HAP-1 (cell line): ENCODE data around the gene LOXL1.
"Not testable (repeated sequence)": the region's sequence is repeated elsewhere in the genome, so short reads cannot be mapped to it uniquely, and the experiment has no call there.

ENCODE experiments used
- DNase-seq, 2 experiments: peaks; one replicate each; pipeline ENCODE4 v3.0.0-alpha.2; 2016 to 2020; ENCODE audit warnings: low spot score in 2 of 2
- H3K27me3 ChIP-seq: fragments of 250-450 bp; sonication (Bioruptor Pico); 2 replicates; pipeline ENCODE4 v1.5.1; 2020; ENCODE audit warnings: low read depth, mild to moderate bottlenecking, moderate library complexity
- H3K36me3 ChIP-seq: fragments of 250-450 bp; sonication (Bioruptor Pico); replicated peaks from 2 replicates; pipeline ENCODE4 v1.5.1; 2020; ENCODE audit warnings: mild to moderate bottlenecking
- H3K4me1 ChIP-seq: fragments of 250-450 bp; sonication (Bioruptor Pico); 2 replicates; pipeline ENCODE4 v1.5.1; 2020; ENCODE audit warnings: mild to moderate bottlenecking
- H3K4me3 ChIP-seq: fragments of 250-450 bp; sonication (Bioruptor Pico); 2 replicates; pipeline ENCODE4 v1.5.1; 2020; ENCODE audit warnings: mild to moderate bottlenecking, moderate library complexity
- H3K9me3 ChIP-seq: fragments of 250-450 bp; sonication (Bioruptor Pico); 2 replicates; pipeline ENCODE4 v1.5.1; 2020; ENCODE audit warnings: mild to moderate bottlenecking, moderate library complexity
- in situ Hi-C: fragments of 300-500 bp; cut with MboI; formaldehyde crosslinking; loops from 3 replicates; pipeline ENCODE4 v1.14.3; 2020; ENCODE audit warnings: low sequenced_read_pairs, inconsistent platforms, mixed read lengths

The LOXL1 gene

GRCh38 chr15:73951601-73952000 is 25.3 kb downstream of the LOXL1 start:
- Histone ChIP-seq H3K4me1 (no peaks in the 10 kb centered on the region), H3K36me3 (peaks cover 2% of the 10 kb centered on the region; the same call in 1 of the 2 replicates), H3K4me3 (no peak overlapping the region), H3K27me3 (no peaks in the 10 kb centered on the region; the same call in 1 of the 2 replicates), H3K9me3 (no peaks in the 10 kb centered on the region)
- in situ Hi-C loops: no loop called here
- no peak for DNase-seq

DNA sequence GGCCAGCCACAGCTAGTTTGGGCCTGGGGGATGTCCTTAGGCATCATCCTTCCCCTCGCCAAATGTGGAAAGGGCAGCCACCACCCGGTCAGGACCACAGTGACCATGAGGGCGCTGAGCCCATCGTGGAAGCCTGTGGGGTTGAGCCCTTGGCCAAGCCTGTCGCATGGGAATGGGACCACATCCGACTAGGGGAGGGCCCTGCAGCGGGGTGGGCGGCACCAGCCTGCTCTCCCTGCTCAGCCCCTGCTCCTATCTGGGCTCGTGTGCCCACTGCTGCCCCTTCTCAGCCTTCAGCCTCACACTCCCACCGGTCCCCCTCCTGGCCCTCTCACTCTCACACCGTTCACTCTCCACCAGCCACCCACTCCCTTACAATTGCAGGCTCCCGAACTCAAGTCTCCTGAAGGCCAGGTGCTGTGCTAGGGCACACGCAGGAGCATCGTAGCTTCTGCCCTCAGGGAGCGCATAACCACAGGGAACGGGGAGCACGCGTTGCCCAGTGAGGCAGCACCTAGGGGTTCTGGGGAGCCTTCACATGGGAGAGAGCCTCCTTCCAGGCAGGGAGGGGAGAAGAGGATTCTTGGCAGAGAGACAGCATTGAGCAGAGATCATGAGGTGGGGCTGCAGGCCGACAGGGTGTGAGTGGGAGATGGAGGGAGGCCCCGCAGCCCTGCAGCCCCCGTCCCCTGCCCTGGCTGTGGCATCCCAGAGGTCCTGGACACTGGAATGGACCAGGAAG is 26.1 kb downstream of the LOXL1 start:
- in situ Hi-C loops: no loop called here
- Histone ChIP-seq H3K9me3 (no peaks in the 10 kb centered on the region), H3K27me3 (peaks cover 6% of the 10 kb centered on the region), H3K4me1 (no peaks in the 10 kb centered on the region), H3K4me3 (no peak overlapping the region), H3K36me3 (peaks cover 2% of the 10 kb centered on the region; the same call in 1 of the 2 replicates)
- no peak for DNase-seq

- H3K4me1 ChIP-seq: no peaks in the 10 kb centered on the region
- DNase-seq: no peak
- peaks cover 2% of the 10 kb centered on the region; the same call in 1 of the 2 replicates for H3K36me3 ChIP-seq
- in situ Hi-C loops: no loop called here
- H3K27me3 ChIP-seq: peaks cover 12% of the 10 kb centered on the region
- H3K9me3 ChIP-seq: no peaks in the 10 kb centered on the region
- no peak overlapping the region for H3K4me3 ChIP-seq
These were observed 26.9 kb downstream of the LOXL1 start for GRCh38 chr15:73952913-73953750.

DNA sequence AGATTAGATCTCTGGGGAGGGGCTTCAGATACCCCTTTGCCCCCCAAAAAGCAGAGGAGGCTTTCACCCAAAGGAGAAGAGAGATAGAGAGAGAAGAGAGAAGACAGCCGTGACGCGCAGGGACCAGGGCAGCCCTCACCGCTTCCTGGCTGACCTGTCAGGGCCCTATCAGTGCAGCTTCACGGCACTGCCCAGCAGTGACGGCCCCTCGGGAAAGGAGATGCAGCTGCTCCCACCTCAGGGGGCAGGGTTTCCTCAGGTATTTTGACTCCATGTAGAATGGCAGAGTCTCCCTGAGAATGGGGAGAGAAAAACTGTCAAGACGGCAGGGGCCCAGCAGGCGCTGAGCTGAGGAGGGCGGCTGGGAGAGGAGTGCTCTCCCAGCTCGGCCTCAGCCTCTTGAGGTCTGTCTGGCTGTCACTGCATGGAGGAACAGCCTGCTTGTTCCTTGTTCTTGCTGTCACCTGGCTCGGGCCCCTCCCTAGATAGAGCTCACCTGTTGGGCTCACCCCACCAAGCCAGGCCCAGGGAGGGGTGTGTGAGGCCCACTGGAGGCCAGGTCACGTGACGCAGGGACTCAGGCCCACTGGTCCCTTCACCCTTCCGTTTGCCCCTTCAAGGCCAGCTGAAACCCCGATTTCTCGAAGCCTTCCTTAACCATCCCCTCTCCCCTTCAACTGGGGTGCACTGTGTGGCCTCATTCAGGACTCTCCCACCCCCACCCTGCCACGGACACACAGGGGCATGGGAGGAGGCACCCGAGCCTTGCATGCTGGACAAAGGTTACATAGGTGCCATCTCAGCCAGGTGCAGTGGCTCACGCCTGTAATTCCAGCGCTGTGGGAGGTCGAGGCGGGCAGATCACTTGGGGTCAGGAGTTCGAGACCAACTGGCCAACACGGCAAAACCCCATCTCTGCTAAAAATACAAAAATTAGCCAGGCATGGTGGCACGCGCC is 28.2 kb downstream of the LOXL1 start:
- Histone ChIP-seq H3K27me3 (peaks cover 18% of the 10 kb centered on the region), H3K4me1 (no peaks in the 10 kb centered on the region), H3K4me3 (no peak overlapping the region), H3K36me3 (peaks cover 2% of the 10 kb centered on the region; the same call in 1 of the 2 replicates), H3K9me3 (no peaks in the 10 kb centered on the region)
- in situ Hi-C loops: no loop called here
- no peak for DNase-seq

DNA sequence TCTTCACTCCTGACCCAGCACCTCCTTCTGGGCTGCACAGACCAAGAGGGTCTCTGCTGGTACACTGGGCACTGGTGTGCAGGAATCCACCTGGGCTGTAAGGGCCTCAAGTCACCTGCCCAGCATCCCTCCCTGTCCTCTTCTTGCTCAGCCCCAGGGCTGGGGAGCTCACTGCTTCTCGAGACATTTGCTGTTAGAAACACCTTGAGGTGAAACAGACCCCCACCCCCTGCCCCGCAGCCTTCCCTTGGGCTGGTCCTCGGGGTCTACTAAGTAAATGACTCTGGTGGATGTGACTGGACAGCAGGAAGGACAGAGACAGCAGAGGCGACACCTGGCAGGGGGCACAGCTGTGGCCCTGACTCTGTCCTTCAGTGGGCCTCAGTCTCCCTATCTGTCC is 29.1 kb downstream of the LOXL1 start:
- Histone ChIP-seq H3K4me3 (no peak overlapping the region), H3K27me3 (peaks cover 18% of the 10 kb centered on the region), H3K36me3 (peaks cover 2% of the 10 kb centered on the region; the same call in 1 of the 2 replicates), H3K9me3 (no peaks in the 10 kb centered on the region), H3K4me1 (no peaks in the 10 kb centered on the region)
- DNase-seq: no peak
- in situ Hi-C loops: no loop called here

GRCh38 chr15:73955861-73956742 is 29.8 kb downstream of the LOXL1 start:
- DNase-seq: no peak
- Histone ChIP-seq H3K27me3 (peaks cover 18% of the 10 kb centered on the region), H3K4me1 (no peaks in the 10 kb centered on the region), H3K9me3 (no peaks in the 10 kb centered on the region), H3K36me3 (peaks cover 2% of the 10 kb centered on the region; the same call in 1 of the 2 replicates), H3K4me3 (no peak overlapping the region)
- in situ Hi-C loops: no loop called here

DNA sequence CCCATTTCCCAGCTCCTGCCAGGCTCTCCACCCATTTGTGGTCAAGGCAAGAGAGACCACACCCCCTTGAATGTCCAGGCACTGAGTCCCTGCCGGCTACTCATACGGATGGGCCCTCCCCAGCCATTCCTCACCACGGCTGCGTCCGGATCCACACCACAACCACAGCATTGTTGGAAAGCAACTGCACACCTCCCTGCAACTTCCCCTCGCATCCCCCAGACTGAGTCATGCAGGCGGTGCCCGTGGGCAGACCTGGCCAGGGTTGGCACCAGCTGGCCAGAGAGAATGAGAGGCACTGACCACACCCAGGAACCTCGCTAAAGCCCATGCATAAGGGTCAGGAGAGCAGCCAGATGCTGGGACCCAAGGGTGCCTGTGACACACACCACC is 30.5 kb downstream of the LOXL1 start:
- no peak overlapping the region for H3K4me3 ChIP-seq
- peaks cover 2% of the 10 kb centered on the region; the same call in 1 of the 2 replicates for H3K36me3 ChIP-seq
- in situ Hi-C loops: no loop called here
- peaks cover 18% of the 10 kb centered on the region for H3K27me3 ChIP-seq
- no peaks in the 10 kb centered on the region for H3K4me1 ChIP-seq
- H3K9me3 ChIP-seq: no peaks in the 10 kb centered on the region
- DNase-seq: no peak

- Histone ChIP-seq H3K9me3 (no peaks in the 10 kb centered on the region), H3K4me1 (no peaks in the 10 kb centered on the region), H3K27me3 (peaks cover 18% of the 10 kb centered on the region), H3K4me3 (no peak overlapping the region), H3K36me3 (no peaks in the 10 kb centered on the region)
- in situ Hi-C loops: no loop called here
- DNase-seq: no peak
These were observed 31.0 kb downstream of the LOXL1 start for GRCh38 chr15:73957276-73957675.

- Histone ChIP-seq H3K4me1 (no peaks in the 10 kb centered on the region), H3K36me3 (no peaks in the 10 kb centered on the region), H3K27me3 (peaks cover 20% of the 10 kb centered on the region), H3K9me3 (no peaks in the 10 kb centered on the region), H3K4me3 (no peak overlapping the region)
- no peak for DNase-seq
- in situ Hi-C loops: no loop called here
These were observed 31.5 kb downstream of the LOXL1 start for GRCh38 chr15:73957785-73958184.

DNA sequence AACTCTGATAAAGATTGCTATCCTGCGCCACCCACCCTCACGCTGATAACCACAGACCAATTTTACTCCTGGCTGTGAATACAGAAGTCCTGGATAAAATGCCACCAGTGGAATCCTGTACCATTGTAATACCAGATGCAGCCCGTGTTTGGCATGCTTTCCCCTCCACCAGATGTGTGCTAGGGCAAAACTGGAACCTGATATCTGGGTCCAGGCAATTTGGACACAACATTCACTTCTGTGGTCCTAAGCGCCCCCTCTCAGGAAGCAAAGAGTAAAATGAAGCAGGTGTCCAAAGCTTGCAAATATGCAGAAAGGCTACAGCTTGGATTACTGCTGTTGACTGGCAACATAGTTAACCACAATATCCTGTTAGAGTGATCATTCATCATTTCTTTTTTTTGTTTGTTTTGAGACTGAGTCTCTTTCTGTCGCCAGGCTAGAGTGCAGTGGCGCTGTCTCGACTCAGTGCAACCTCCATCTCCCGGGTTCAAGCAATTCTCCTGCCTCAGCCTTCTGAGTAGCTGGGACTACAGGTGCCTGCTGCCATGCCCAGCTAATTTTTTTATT is 32.8 kb downstream of the LOXL1 start:
- in situ Hi-C loops: no loop called here
- H3K9me3 ChIP-seq: no peaks in the 10 kb centered on the region
- no peak overlapping the region for H3K4me3 ChIP-seq
- H3K4me1 ChIP-seq: no peaks in the 10 kb centered on the region
- no peaks in the 10 kb centered on the region for H3K36me3 ChIP-seq
- peaks cover 25% of the 10 kb centered on the region for H3K27me3 ChIP-seq
- DNase-seq: no peak

GRCh38 chr15:73959801-73960200 is 33.5 kb downstream of the LOXL1 start:
- Histone ChIP-seq H3K9me3 (no peaks in the 10 kb centered on the region), H3K4me3 (no peak overlapping the region), H3K36me3 (no peaks in the 10 kb centered on the region), H3K27me3 (peaks cover 25% of the 10 kb centered on the region), H3K4me1 (peaks cover under 1% of the 10 kb centered on the region)
- no peak for DNase-seq
- in situ Hi-C loops: loop anchor here (10.0 kb wide), 1 partner anchor 365 kb away; no protein-coding TSS in a partner anchor

GRCh38 chr15:73960472-73961070 is 34.3 kb downstream of the LOXL1 start:
- not testable (repeated sequence) for H3K36me3 ChIP-seq, H3K4me3 ChIP-seq, H3K4me1 ChIP-seq, DNase-seq, H3K9me3 ChIP-seq
- peaks cover 25% of the 10 kb centered on the region for H3K27me3 ChIP-seq
- in situ Hi-C loops: loop anchor here (10.0 kb wide), 1 partner anchor 364 kb away; no protein-coding TSS in a partner anchor
